A549 (cell line): ENCODE measurements around the gene ACTN1. TPM values are rescaled to one million over a fixed set of nuclear protein-coding genes. Genes with fewer than 3 reads are reported as not detected.

Experiments
- ATAC-seq, 2 experiments: fragments of 200-7000 bp in 1 of 2; fragments of >200 bp in 1 of 2; cut with Nextera tagmentation in 1 of 2; cut with Tn5 transposase in 1 of 2; 3 replicates each; pipeline versions ENCODE4 v1.8.0 to v1.9.1; 2018 to 2020; ENCODE audit warnings: mild to moderate bottlenecking in 1 of 2, moderate library complexity in 1 of 2
- CTCF ChIA-PET: fragments of 300-600 bp; sonication (Branson Sonifier 250); formaldehyde crosslinking; extraction: SDS; loops from one replicate; lab custom pipeline; 2021; ENCODE audit warnings: antibody characterized with exemption, inconsistent platforms; lab: Yijun Ruan, JAX
- POLR2A ChIA-PET: fragments of 350-600 bp; formaldehyde crosslinking; extraction: SDS; loops from one replicate; lab custom pipeline; 2021; ENCODE audit warnings: antibody characterized with exemption, inconsistent platforms; lab: Yijun Ruan, JAX
- DNase-seq, 2 experiments: peaks; one replicate each; pipeline versions ENCODE4 v3.0.0 to v3.0.0-alpha.2; 2011 to 2016; ENCODE audit warnings: low read depth in 1 of 2, low spot score in 1 of 2
- FAIRE-seq: peaks from 2 replicates; lab custom pipeline; 2011; peaks lifted over from hg19 to GRCh38; lab: Jason Lieb, UNC
- H3K27ac ChIP-seq, 2 experiments: fragments of >200 bp; sonication (Bioruptor Twin); formaldehyde crosslinking; 3 replicates each; pipeline ENCODE4 v1.5.1; 2016 to 2017
- H3K4me1 ChIP-seq: fragments of >200 bp; sonication (Bioruptor Twin); formaldehyde crosslinking; 3 replicates; pipeline ENCODE4 v1.6.1; 2016
- H3K4me2 ChIP-seq: fragments of >200 bp; sonication (Bioruptor Twin); formaldehyde crosslinking; 3 replicates; pipeline ENCODE4 v1.6.1; 2016
- H3K4me3 ChIP-seq: fragments of >200 bp; sonication (Bioruptor Twin); formaldehyde crosslinking; 3 replicates; pipeline ENCODE4 v1.5.1; 2016
- H3K9me3 ChIP-seq: fragments of >200 bp; sonication (Bioruptor Twin); formaldehyde crosslinking; 3 replicates; pipeline ENCODE4 v1.6.1; 2016
- BHLHE40 ChIP-seq: IDR thresholded peaks from 2 replicates; pipeline ENCODE4 v1.6.1; 2012; ENCODE audit warnings: low read depth, low read length, inconsistent platforms
- CBX2 ChIP-seq: fragments of 200-600 bp; sonication (generic); IDR thresholded peaks from 2 replicates; pipeline ENCODE4 v1.6.1; 2016; ENCODE audit warnings: low read depth, mild to moderate bottlenecking, borderline replicate concordance
- CBX8 ChIP-seq: fragments of 200-600 bp; sonication (generic); IDR thresholded peaks from 2 replicates; pipeline ENCODE4 v1.6.1; 2016
- CHD2 ChIP-seq: fragments of 150-350 bp; IDR thresholded peaks from 2 replicates; pipeline ENCODE4 v1.6.1; 2014; ENCODE audit warnings: low read length; ENCODE audit not compliant: partially characterized antibody
- CHD4 ChIP-seq: fragments of 200-600 bp; sonication (generic); IDR thresholded peaks from 2 replicates; pipeline ENCODE4 v1.6.1; 2016; ENCODE audit warnings: antibody characterized with exemption, mild to moderate bottlenecking, borderline replicate concordance
- EHF ChIP-seq: fragments of 250-450 bp; sonication (Bioruptor Pico); IDR thresholded peaks from 2 replicates; pipeline ENCODE4 v1.5.0; 2020; ENCODE audit warnings: mild to moderate bottlenecking
- EP300 ChIP-seq, 2 experiments: fragments of >200 bp; sonication (Bioruptor Twin); formaldehyde crosslinking; IDR thresholded peaks; 2 replicates in 1 of 2; 3 replicates in 1 of 2; pipeline ENCODE4 v1.6.1; 2016 to 2017
- FOSB ChIP-seq: fragments of 250-450 bp; sonication (Bioruptor Pico); IDR thresholded peaks from 2 replicates; pipeline ENCODE4 v1.5.0; 2020; ENCODE audit warnings: mild to moderate bottlenecking, moderate library complexity
- FOSL2 ChIP-seq, 2 experiments: fragments of 450-650 bp in 1 of 2; fragments of >200 bp in 1 of 2; sonication (Bioruptor Twin) in 1 of 2; formaldehyde crosslinking; IDR thresholded peaks; 2 replicates each; pipeline versions ENCODE4 v1.5.0 to v1.6.1; 2016 to 2020; ENCODE audit warnings: mild to moderate bottlenecking in 1 of 2, moderate library complexity in 1 of 2
- HOXA7 ChIP-seq: fragments of 250-450 bp; sonication (Bioruptor Pico); IDR thresholded peaks from 2 replicates; pipeline ENCODE4 v1.5.0; 2020; ENCODE audit warnings: mild to moderate bottlenecking, moderate library complexity
- JUN ChIP-seq, 2 experiments: fragments of >200 bp; sonication (Bioruptor Twin); formaldehyde crosslinking; IDR thresholded peaks; 2 replicates in 1 of 2; 3 replicates in 1 of 2; pipeline ENCODE4 v1.6.1; 2016 to 2017
- KDM1A ChIP-seq: fragments of 200-600 bp; sonication (generic); IDR thresholded peaks from 2 replicates; pipeline ENCODE4 v1.6.1; 2016; ENCODE audit warnings: low read depth, mild to moderate bottlenecking
- MAX ChIP-seq: IDR thresholded peaks from 2 replicates; pipeline ENCODE4 v1.6.1; 2012
- PHF8 ChIP-seq: fragments of 200-600 bp; sonication (generic); IDR thresholded peaks from 2 replicates; pipeline ENCODE4 v1.6.1; 2016; ENCODE audit warnings: low read depth, mild to moderate bottlenecking, antibody characterized with exemption, moderate library complexity, borderline replicate concordance
- POLR2AphosphoS2 ChIP-seq: conservative IDR thresholded peaks from 2 replicates; pipeline ENCODE4 v1.6.1; 2012; ENCODE audit warnings: low read length, improper control_type of control experiment, inconsistent platforms
- RFX5 ChIP-seq: fragments of 450-650 bp; IDR thresholded peaks from 2 replicates; pipeline ENCODE4 v1.7.1; 2014; ENCODE audit warnings: antibody characterized with exemption, mild to moderate bottlenecking, moderate library complexity
- SMC3 ChIP-seq: fragments of >200 bp; sonication (Bioruptor Twin); formaldehyde crosslinking; IDR thresholded peaks from 3 replicates; pipeline ENCODE4 v1.6.1; 2018; ENCODE audit warnings: inconsistent platforms
- SREBF2 ChIP-seq: fragments of 450-650 bp; IDR thresholded peaks from 2 replicates; pipeline ENCODE4 v1.6.1; 2014; ENCODE audit warnings: mild to moderate bottlenecking, moderate library complexity
- WGBS: methylation state at CpG from one replicate; pipeline ENCODE4 v1.1.6; 2017; ENCODE audit errors: missing lambda C conversion rate; 5-methylcytosine and 5-hydroxymethylcytosine counted together
- polyA plus RNA-seq, 4 experiments: library from polyadenylated mRNA; depleted of rRNA in 3 of 4; stranded (reverse); fragments of >200 nt; fragmentation: RNase III in 1 of 4; extraction: RNeasy Plus Mini Kit Qiagen cat#74134 plus additional on column Dnase treatment in 1 of 4; gene quantifications; 2 replicates in 3 of 4; 3 replicates in 1 of 4; pipeline ENCODE4 v1.2.3, GENCODE V29; 2011 to 2017
- TF ChIP-seq, protein P1 (sequence below): fragments of >200 bp; sonication (Bioruptor Twin); formaldehyde crosslinking; IDR thresholded peaks from 3 replicates; pipeline ENCODE4 v1.5.1; 2016
- TF ChIP-seq, protein P2 (sequence below): fragments of 450-650 bp; IDR thresholded peaks from 2 replicates; pipeline ENCODE4 v1.6.1; 2014; ENCODE audit warnings: antibody characterized with exemption
- TF ChIP-seq, protein P3 (sequence below): IDR thresholded peaks from 2 replicates; pipeline ENCODE4 v1.6.1; 2012; ENCODE audit warnings: low read depth, borderline replicate concordance

Gene ACTN1
- polyA plus RNA-seq, 2 of the 4 experiments (the other 2 are of a cell fraction), result 208 to 245 TPM

DNA sequence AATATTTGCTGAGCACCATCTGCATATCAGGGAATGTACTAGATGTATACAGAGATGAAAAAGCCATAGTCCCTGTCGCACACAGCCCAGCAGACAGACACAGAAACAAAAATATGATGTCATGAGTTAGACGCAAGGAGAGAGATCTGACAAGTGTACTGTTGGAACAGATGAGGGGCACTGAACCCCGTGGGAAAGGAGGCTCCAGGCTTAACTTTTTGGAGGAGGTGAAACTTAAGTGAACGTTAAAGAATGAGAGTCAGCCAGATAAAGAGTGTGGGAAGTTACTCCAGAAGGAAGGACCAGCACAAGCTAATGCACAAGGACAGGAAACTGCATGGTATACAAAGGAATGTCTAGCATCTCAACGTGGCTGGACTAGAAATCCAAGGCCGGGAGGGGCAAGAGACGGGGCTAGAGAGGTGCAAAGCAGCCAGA is 2.5 kb upstream of the ACTN1 start:
- ChIA-PET CTCF (interaction anchor here (0.5 to 1.5 kb wide), 5 partner anchors 19 to 126 kb away, joined by 3 to 5 read pairs (median 4); no protein-coding TSS in a partner anchor), POLR2A (no interaction called here)
- Histone ChIP-seq H3K9me3 (no peaks in the 10 kb centered on the region), H3K27ac (no peak overlapping the region), H3K4me1 (peaks cover 14% of the 10 kb centered on the region), H3K4me3 (no peak overlapping the region), H3K4me2 (no peak overlapping the region)
- no peak for TF ChIP-seq SMC3
- TF ChIP-seq HOXA7 (CRISPR knock-in tag), result no peak
- TF ChIP-seq KDM1A, result no peak
- TF ChIP-seq FOSB (CRISPR knock-in tag), result no peak
- no peak for TF ChIP-seq CBX8
- TF ChIP-seq PHF8, result no peak
- no peak for TF ChIP-seq POLR2AphosphoS2
- TF ChIP-seq JUN (IDR thresholded peaks at IDR 0.05), result no peak
- TF ChIP-seq SREBF2, result no peak
- TF ChIP-seq BHLHE40, result no peak
- no peak for TF ChIP-seq CHD4
- TF ChIP-seq CHD2, result no peak
- TF ChIP-seq, protein P1, sequence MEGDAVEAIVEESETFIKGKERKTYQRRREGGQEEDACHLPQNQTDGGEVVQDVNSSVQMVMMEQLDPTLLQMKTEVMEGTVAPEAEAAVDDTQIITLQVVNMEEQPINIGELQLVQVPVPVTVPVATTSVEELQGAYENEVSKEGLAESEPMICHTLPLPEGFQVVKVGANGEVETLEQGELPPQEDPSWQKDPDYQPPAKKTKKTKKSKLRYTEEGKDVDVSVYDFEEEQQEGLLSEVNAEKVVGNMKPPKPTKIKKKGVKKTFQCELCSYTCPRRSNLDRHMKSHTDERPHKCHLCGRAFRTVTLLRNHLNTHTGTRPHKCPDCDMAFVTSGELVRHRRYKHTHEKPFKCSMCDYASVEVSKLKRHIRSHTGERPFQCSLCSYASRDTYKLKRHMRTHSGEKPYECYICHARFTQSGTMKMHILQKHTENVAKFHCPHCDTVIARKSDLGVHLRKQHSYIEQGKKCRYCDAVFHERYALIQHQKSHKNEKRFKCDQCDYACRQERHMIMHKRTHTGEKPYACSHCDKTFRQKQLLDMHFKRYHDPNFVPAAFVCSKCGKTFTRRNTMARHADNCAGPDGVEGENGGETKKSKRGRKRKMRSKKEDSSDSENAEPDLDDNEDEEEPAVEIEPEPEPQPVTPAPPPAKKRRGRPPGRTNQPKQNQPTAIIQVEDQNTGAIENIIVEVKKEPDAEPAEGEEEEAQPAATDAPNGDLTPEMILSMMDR, result no peak
- TF ChIP-seq, protein P2, sequence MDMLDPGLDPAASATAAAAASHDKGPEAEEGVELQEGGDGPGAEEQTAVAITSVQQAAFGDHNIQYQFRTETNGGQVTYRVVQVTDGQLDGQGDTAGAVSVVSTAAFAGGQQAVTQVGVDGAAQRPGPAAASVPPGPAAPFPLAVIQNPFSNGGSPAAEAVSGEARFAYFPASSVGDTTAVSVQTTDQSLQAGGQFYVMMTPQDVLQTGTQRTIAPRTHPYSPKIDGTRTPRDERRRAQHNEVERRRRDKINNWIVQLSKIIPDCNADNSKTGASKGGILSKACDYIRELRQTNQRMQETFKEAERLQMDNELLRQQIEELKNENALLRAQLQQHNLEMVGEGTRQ, result no peak
- no peak for TF ChIP-seq MAX
- no peak for TF ChIP-seq EP300 (IDR thresholded peaks at IDR 0.05)
- ATAC-seq (no peak), FAIRE-seq (no peak), DNase-seq (no peak)
- 70% methylated on average over 7 of the region's 7 CpGs for WGBS

- WGBS, result 94% methylated on average over 4 of the region's 4 CpGs
- ChIA-PET POLR2A (no interaction called here), CTCF (interaction anchor here (0.9 to 1.5 kb wide), 5 partner anchors 20 to 126 kb away, joined by 3 to 5 read pairs (median 4); no protein-coding TSS in a partner anchor)
- DNase-seq, result no peak
- TF ChIP-seq RFX5 (no peak), FOSL2 (IDR thresholded peaks at IDR 0.05) (no peak), FOSL2 (CRISPR knock-in tag; IDR thresholded peaks at IDR 0.05) (no peak), EHF (no peak), CBX2 (no peak), CHD2 (no peak)
- TF ChIP-seq, protein P3, sequence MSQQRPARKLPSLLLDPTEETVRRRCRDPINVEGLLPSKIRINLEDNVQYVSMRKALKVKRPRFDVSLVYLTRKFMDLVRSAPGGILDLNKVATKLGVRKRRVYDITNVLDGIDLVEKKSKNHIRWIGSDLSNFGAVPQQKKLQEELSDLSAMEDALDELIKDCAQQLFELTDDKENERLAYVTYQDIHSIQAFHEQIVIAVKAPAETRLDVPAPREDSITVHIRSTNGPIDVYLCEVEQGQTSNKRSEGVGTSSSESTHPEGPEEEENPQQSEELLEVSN, result no peak
- FAIRE-seq, result no peak
- H3K9me3 ChIP-seq, result no peaks in the 10 kb centered on the region
- no peak overlapping the region for H3K27ac ChIP-seq
- no peak for ATAC-seq
- H3K4me2 ChIP-seq, result no peak overlapping the region
- peaks cover 18% of the 10 kb centered on the region for H3K4me1 ChIP-seq
- no peak overlapping the region for H3K4me3 ChIP-seq
Observed at GRCh38 chr14:68981139-68981538, 2.0 kb upstream of the ACTN1 start.
